D721Med (cell line): ENCODE results near the gene COL4A2.
"Not testable (repeated sequence)": the region's sequence is repeated elsewhere in the genome, so short reads cannot be mapped to it uniquely, and the experiment has no call there.

Source experiments
- DNase-seq: peaks from one replicate; pipeline ENCODE4 v3.0.0; 2011; ENCODE audit warnings: low spot score; ENCODE audit not compliant: insufficient read length
- FAIRE-seq: peaks from 2 replicates; lab custom pipeline; 2011; peaks lifted over from hg19 to GRCh38; lab: Jason Lieb, UNC
- CTCF ChIP-seq: IDR thresholded peaks from 2 replicates; pipeline ENCODE4 v1.5.1; 2012; ENCODE audit warnings: mild to moderate bottlenecking, control low read depth; ENCODE audit not compliant: insufficient read depth; ENCODE audit errors: missing control alignments

The COL4A2 gene

GRCh38 chr13:110531671-110532083 is 224.6 kb downstream of the COL4A2 start:
- DNase-seq = no peak
- no peak for FAIRE-seq
- no peak for TF ChIP-seq CTCF

GRCh38 chr13:110532258-110532657 is 225.2 kb downstream of the COL4A2 start:
- not testable (repeated sequence) for FAIRE-seq, DNase-seq

GRCh38 chr13:110533771-110534670 is 226.9 kb downstream of the COL4A2 start:
- no peak for TF ChIP-seq CTCF
- no peak for FAIRE-seq
- no peak for DNase-seq

GRCh38 chr13:110535526-110535925 is 228.4 kb downstream of the COL4A2 start:
- TF ChIP-seq CTCF = no peak
- DNase-seq (no peak), FAIRE-seq (no peak)

- FAIRE-seq (no peak), DNase-seq (no peak)
- TF ChIP-seq CTCF = no peak
Measured at GRCh38 chr13:110536006-110536693, 229.1 kb downstream of the COL4A2 start.

GRCh38 chr13:110538632-110539031 is 231.5 kb downstream of the COL4A2 start:
- no peak for DNase-seq
- no peak for FAIRE-seq
- TF ChIP-seq CTCF = no peak

- TF ChIP-seq CTCF = no peak
- no peak for DNase-seq
- FAIRE-seq = no peak
Measured at GRCh38 chr13:110539894-110540293, 232.8 kb downstream of the COL4A2 start.
